Measurements from ENCODE around the gene XNDC1N. TPM values are rescaled to one million over a fixed set of nuclear protein-coding genes. Genes with fewer than 3 reads are reported as not detected.
A peak's percentile ranks its signal among the peaks of the same experiment; 100 is the strongest.
"Not testable (repeated sequence)": the region's sequence is repeated elsewhere in the genome, so short reads cannot be mapped to it uniquely, and the experiment has no call there.

XNDC1N gene
- total RNA-seq, 1 experiment from 2014 or later, result 32.1 TPM

GRCh38 chr11:71908218-71908617 lies 20.2 kb downstream of the XNDC1N start:
- ChIA-PET CTCF (interaction anchor here (0.6 kb wide), 1 partner anchor 108 kb away, joined by 3 read pairs; no protein-coding TSS in a partner anchor), POLR2A (no interaction called here)
- Mint-ChIP-seq H3K27ac (ENCODE audit: unreplicated experiment) (peak overlapping the region; percentile 78), H3K4me3 (ENCODE audit: unreplicated experiment) (no peak overlapping the region), H3K4me1 (ENCODE audit: low read depth, unreplicated experiment) (peaks cover 29% of the 10 kb centered on the region), H3K36me3 (ENCODE audit: insufficient read depth, unreplicated experiment) (peaks cover 13% of the 10 kb centered on the region), H3K27me3 (ENCODE audit: insufficient read depth, unreplicated experiment) (no peaks in the 10 kb centered on the region), H3K9me3 (ENCODE audit: unreplicated experiment) (no peaks in the 10 kb centered on the region)
- TF ChIP-seq CTCF (IDR thresholded peaks at IDR 0.05; ENCODE audit: insufficient read depth in 1 of 2, low read depth in 1 of 2, low read length in 1 of 2, severe bottlenecking in 1 of 2, unreplicated experiment in 1 of 2), result no peak
- no peaks in the 10 kb centered on the region for H3K9me3 ChIP-seq
- BruUV-seq (replicated peaks), result no TSS peak
- H3K36me3 ChIP-seq (ENCODE audit: control insufficient read depth, insufficient read depth, low read length), result peaks cover 3% of the 10 kb centered on the region; the same call in 1 of the 2 replicates
- H3K27me3 ChIP-seq (replicated peaks; ENCODE audit: control insufficient read depth, insufficient read depth, low read length), result no peaks in the 10 kb centered on the region
- H3K4me1 ChIP-seq, result peaks cover 40% of the 10 kb centered on the region
- H3K4me3 ChIP-seq (ENCODE audit: low read depth, low read length), result no peak overlapping the region
- intact Hi-C loops (cut with micrococcal nuclease; ENCODE audit: unreplicated experiment), result no loop called here
- DNase-seq, result no peak

- H3K36me3 ChIP-seq (ENCODE audit: control insufficient read depth, insufficient read depth, low read length); H3K36me3 Mint-ChIP-seq (ENCODE audit: insufficient read depth, unreplicated experiment); POLR2A ChIA-PET; H3K27ac Mint-ChIP-seq (ENCODE audit: unreplicated experiment); H3K9me3 ChIP-seq; H3K27me3 ChIP-seq (replicated peaks; ENCODE audit: control insufficient read depth, insufficient read depth, low read length); BruUV-seq (replicated peaks); H3K4me3 ChIP-seq (ENCODE audit: low read depth, low read length); CTCF ChIA-PET; intact Hi-C loops (cut with micrococcal nuclease; ENCODE audit: unreplicated experiment); H3K4me3 Mint-ChIP-seq (ENCODE audit: unreplicated experiment); DNase-seq; H3K4me1 ChIP-seq; H3K4me1 Mint-ChIP-seq (ENCODE audit: low read depth, unreplicated experiment); H3K27me3 Mint-ChIP-seq (ENCODE audit: insufficient read depth, unreplicated experiment); H3K9me3 Mint-ChIP-seq (ENCODE audit: unreplicated experiment): not testable (repeated sequence)
These were observed 27.3 kb downstream of the XNDC1N start for GRCh38 chr11:71901137-71901536.

GRCh38 chr11:71895961-71896360 lies 32.4 kb downstream of the XNDC1N start:
- H3K27ac Mint-ChIP-seq (ENCODE audit: unreplicated experiment), result no peak overlapping the region
- BruUV-seq (replicated peaks), result no TSS peak
- H3K9me3 Mint-ChIP-seq (ENCODE audit: unreplicated experiment), result peaks cover 16% of the 10 kb centered on the region
- Histone ChIP-seq H3K27me3 (replicated peaks; ENCODE audit: control insufficient read depth, insufficient read depth, low read length) (no peaks in the 10 kb centered on the region), H3K36me3 (ENCODE audit: control insufficient read depth, insufficient read depth, low read length) (no peaks in the 10 kb centered on the region), H3K4me3 (ENCODE audit: low read depth, low read length) (no peak overlapping the region), H3K4me1 (no peaks in the 10 kb centered on the region), H3K9me3 (no peaks in the 10 kb centered on the region)
- no peak for TF ChIP-seq CTCF (IDR thresholded peaks at IDR 0.05; ENCODE audit: insufficient read depth in 1 of 2, low read depth in 1 of 2, low read length in 1 of 2, severe bottlenecking in 1 of 2, unreplicated experiment in 1 of 2)
- H3K4me3 Mint-ChIP-seq (ENCODE audit: unreplicated experiment), result no peak overlapping the region
- peaks cover 4% of the 10 kb centered on the region for H3K4me1 Mint-ChIP-seq (ENCODE audit: low read depth, unreplicated experiment)
- ChIA-PET POLR2A (no interaction called here), CTCF (no interaction called here)
- H3K27me3 Mint-ChIP-seq (ENCODE audit: insufficient read depth, unreplicated experiment), result no peaks in the 10 kb centered on the region
- no peaks in the 10 kb centered on the region for H3K36me3 Mint-ChIP-seq (ENCODE audit: insufficient read depth, unreplicated experiment)
- intact Hi-C loops (cut with micrococcal nuclease; ENCODE audit: unreplicated experiment), result no loop called here
- no peak for DNase-seq

- CTCF ChIA-PET; H3K36me3 Mint-ChIP-seq (ENCODE audit: insufficient read depth, unreplicated experiment); H3K36me3 ChIP-seq (ENCODE audit: control insufficient read depth, insufficient read depth, low read length); H3K9me3 ChIP-seq; H3K27me3 Mint-ChIP-seq (ENCODE audit: insufficient read depth, unreplicated experiment); H3K4me3 Mint-ChIP-seq (ENCODE audit: unreplicated experiment); H3K4me3 ChIP-seq (ENCODE audit: low read depth, low read length); POLR2A ChIA-PET; H3K27me3 ChIP-seq (replicated peaks; ENCODE audit: control insufficient read depth, insufficient read depth, low read length); BruUV-seq (replicated peaks); H3K9me3 Mint-ChIP-seq (ENCODE audit: unreplicated experiment): not testable (repeated sequence)
- Mint-ChIP-seq H3K27ac (ENCODE audit: unreplicated experiment) (peak overlapping the region; percentile 19), H3K4me1 (ENCODE audit: low read depth, unreplicated experiment) (peaks cover 26% of the 10 kb centered on the region)
- intact Hi-C loops (cut with micrococcal nuclease; ENCODE audit: unreplicated experiment), result loop anchor here (2.0 kb wide), 1 partner anchor 21 kb away; no protein-coding TSS in a partner anchor
- H3K4me1 ChIP-seq, result peaks cover 28% of the 10 kb centered on the region
- DNase-seq, result peak; percentile 69 to 72
These were observed 39.1 kb downstream of the XNDC1N start for GRCh38 chr11:71889181-71889872.

GRCh38 chr11:71888335-71889010 lies 39.9 kb downstream of the XNDC1N start:
- intact Hi-C loops (cut with micrococcal nuclease; ENCODE audit: unreplicated experiment), result loop anchor here (2.0 kb wide), 1 partner anchor 22 kb away; no protein-coding TSS in a partner anchor
- not testable (repeated sequence) for H3K27me3 ChIP-seq (replicated peaks; ENCODE audit: control insufficient read depth, insufficient read depth, low read length); H3K4me3 Mint-ChIP-seq (ENCODE audit: unreplicated experiment); H3K27me3 Mint-ChIP-seq (ENCODE audit: insufficient read depth, unreplicated experiment); H3K4me3 ChIP-seq (ENCODE audit: low read depth, low read length); H3K9me3 ChIP-seq; BruUV-seq (replicated peaks); H3K36me3 ChIP-seq (ENCODE audit: control insufficient read depth, insufficient read depth, low read length); H3K9me3 Mint-ChIP-seq (ENCODE audit: unreplicated experiment); H3K36me3 Mint-ChIP-seq (ENCODE audit: insufficient read depth, unreplicated experiment)
- Mint-ChIP-seq H3K27ac (ENCODE audit: unreplicated experiment) (peak overlapping the region; percentile 19), H3K4me1 (ENCODE audit: low read depth, unreplicated experiment) (peaks cover 26% of the 10 kb centered on the region)
- peaks cover 28% of the 10 kb centered on the region for H3K4me1 ChIP-seq
- POLR2A ChIA-PET, result interaction anchor here (0.6 to 0.7 kb wide), 3 partner anchors 40 to 171 kb away, joined by 3 read pairs; partner anchors contain the start of gene XNDC1N
- DNase-seq, result peak; percentile 83 to 85
- CTCF ChIA-PET, result interaction anchor here (0.5 kb wide), 1 partner anchor 1668 kb away, joined by 3 read pairs; no protein-coding TSS in a partner anchor
